NCI-H1105 (cell line): ENCODE results near the gene COL6A5.

Experiments used
- DNase-seq: peaks from one replicate; lab custom pipeline; 2025; lab: John Stamatoyannopoulos, UW

COL6A5 gene

DNA sequence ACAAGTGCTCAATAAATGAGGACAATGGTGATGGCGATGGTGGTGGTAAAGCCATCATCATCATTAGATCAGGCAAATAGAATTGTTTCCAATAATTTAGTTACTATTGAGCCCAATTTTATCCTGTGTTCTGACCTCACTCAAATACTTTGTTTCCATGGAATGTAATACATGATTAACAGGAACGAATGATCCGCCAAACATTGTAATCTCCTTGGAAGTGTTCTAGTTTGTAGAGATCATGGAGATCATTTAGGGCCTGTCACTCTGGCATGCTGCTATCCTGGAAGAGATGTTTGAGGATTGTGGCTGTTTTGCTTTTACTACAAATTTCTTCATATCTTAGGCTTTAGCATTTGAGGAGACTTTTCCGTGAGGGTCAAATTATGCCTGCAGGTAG lies 174.3 kb downstream of the COL6A5 start:
- no peak for DNase-seq

GRCh38 chr3:130522399-130522798 lies 176.9 kb downstream of the COL6A5 start:
- DNase-seq: no peak

DNA sequence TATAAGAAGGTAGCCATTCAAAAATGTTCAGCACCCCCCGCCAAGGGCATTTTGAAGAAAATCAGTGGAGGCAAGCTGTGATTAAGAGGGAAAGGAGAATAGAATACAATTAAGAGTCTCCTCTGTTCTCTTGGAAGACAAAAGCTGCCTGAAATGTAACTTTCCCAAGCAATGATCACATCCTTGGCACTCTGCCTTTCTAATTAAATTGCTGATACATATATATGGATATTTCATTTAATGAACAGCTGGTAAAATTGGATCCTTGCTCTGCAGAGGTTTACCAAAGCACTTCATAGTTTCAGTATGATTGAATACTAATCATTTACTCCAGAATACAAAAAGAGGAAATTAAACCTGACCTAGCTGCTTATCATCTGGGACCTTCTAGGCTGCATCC lies 182.0 kb downstream of the COL6A5 start:
- no peak for DNase-seq

DNA sequence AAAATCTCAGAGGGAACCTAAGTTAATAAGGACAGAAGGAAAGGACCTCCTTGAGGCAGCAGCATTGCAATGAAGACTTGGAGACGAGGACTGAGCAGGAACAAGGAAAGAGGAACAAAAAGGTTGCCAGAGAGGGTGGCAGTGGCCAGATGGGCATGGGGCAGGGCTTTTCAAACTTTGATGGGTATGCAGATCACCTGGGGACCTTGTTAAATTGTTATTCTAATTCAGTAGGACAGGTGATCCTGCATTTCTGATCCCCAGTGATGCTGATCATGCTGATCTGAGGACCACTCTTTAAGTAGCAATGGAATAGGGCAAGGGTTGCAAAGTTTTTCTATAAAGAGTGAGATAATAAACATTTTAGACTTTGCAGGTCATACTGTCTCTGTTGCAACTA lies 182.6 kb downstream of the COL6A5 start:
- DNase-seq: no peak

- no peak for DNase-seq
These were observed 184.2 kb downstream of the COL6A5 start for GRCh38 chr3:130529486-130530215.

DNA sequence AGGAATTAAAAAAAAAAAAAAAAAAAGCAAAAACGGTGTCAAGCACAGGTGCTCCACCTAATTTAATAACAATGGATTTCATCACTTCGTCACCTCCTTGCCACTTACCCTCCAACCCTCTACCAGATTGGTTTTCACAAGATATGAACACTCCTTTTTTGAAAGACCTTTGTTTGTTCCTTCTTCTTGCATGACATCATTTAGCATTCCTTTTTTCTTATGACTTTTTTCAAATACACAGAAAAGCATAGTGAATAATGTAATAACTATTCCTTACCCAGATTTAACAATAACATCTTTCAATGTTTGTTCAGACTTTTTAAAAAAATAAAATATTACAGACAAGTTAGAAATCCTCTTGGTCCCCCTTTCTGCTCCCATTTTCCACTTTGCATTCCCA lies 187.8 kb downstream of the COL6A5 start:
- no peak for DNase-seq
